H9 (cell line): ENCODE results near the gene MINDY2. TPM values are rescaled to one million over a fixed set of nuclear protein-coding genes. Genes with fewer than 3 reads are reported as not detected.

Source experiments
- DNase-seq: peaks from one replicate; pipeline ENCODE4 v3.0.0-alpha.2; 2017
- H2AFZ ChIP-seq: one replicate; pipeline ENCODE4 v1.6.1; 2013; ENCODE audit warnings: mild to moderate bottlenecking, low read length, control low read depth, moderate library complexity
- H2AK5ac ChIP-seq: 2 replicates; pipeline ENCODE4 v1.6.1; 2013; ENCODE audit warnings: low read length, control low read depth, mixed read lengths; ENCODE audit not compliant: insufficient read length
- H2BK120ac ChIP-seq: one replicate; pipeline ENCODE4 v1.6.1; 2013; ENCODE audit warnings: low read depth, mild to moderate bottlenecking, low read length, control low read depth, inconsistent platforms; ENCODE audit not compliant: poor library complexity, severe bottlenecking
- H2BK12ac ChIP-seq: 2 replicates; pipeline ENCODE4 v1.6.1; 2013; ENCODE audit warnings: low read length, control low read depth, mixed read lengths, low read depth; ENCODE audit not compliant: insufficient read length
- H2BK15ac ChIP-seq: 2 replicates; pipeline ENCODE4 v1.6.1; 2013; ENCODE audit warnings: low read depth, low read length, control low read depth
- H2BK20ac ChIP-seq: one replicate; pipeline ENCODE4 v1.6.1; 2013; ENCODE audit warnings: low read depth, mild to moderate bottlenecking, low read length, control low read depth, inconsistent platforms; ENCODE audit not compliant: poor library complexity, severe bottlenecking
- H2BK5ac ChIP-seq: 2 replicates; pipeline ENCODE4 v1.6.1; 2013; ENCODE audit warnings: low read length, control low read depth, mixed read lengths; ENCODE audit not compliant: insufficient read length
- H3K14ac ChIP-seq: 2 replicates; pipeline ENCODE4 v1.6.1; 2013; ENCODE audit warnings: low read length, control low read depth; ENCODE audit not compliant: insufficient read depth
- H3K18ac ChIP-seq: 2 replicates; pipeline ENCODE4 v1.6.1; 2013; ENCODE audit warnings: low read depth, mild to moderate bottlenecking, mixed read lengths, low read length, control low read depth; ENCODE audit not compliant: insufficient read length
- H3K23ac ChIP-seq: 2 replicates; pipeline ENCODE4 v1.6.1; 2013; ENCODE audit warnings: low read length, control low read depth, mixed read lengths, low read depth; ENCODE audit not compliant: insufficient read length
- H3K23me2 ChIP-seq: 2 replicates; pipeline ENCODE4 v1.6.1; 2013; ENCODE audit warnings: low read depth, mild to moderate bottlenecking, mixed read lengths, low read length, control low read depth; ENCODE audit not compliant: insufficient read length, poor library complexity, severe bottlenecking
- H3K27ac ChIP-seq: 2 replicates; pipeline ENCODE4 v1.5.1; 2013; ENCODE audit warnings: low read length, control low read depth, mixed read lengths, low read depth; ENCODE audit not compliant: insufficient read length
- H3K27me3 ChIP-seq: 2 replicates; pipeline ENCODE4 v1.6.1; 2013; ENCODE audit warnings: low read length, control low read depth, inconsistent platforms; ENCODE audit not compliant: insufficient read depth
- H3K4ac ChIP-seq: 2 replicates; pipeline ENCODE4 v1.6.1; 2013; ENCODE audit warnings: low read depth, mild to moderate bottlenecking, control low read depth, inconsistent platforms, low read length, moderate library complexity
- H3K4me1 ChIP-seq: 2 replicates; pipeline ENCODE4 v1.6.1; 2013; ENCODE audit warnings: low read length, control low read depth, inconsistent platforms; ENCODE audit not compliant: insufficient read depth
- H3K4me2 ChIP-seq: 2 replicates; pipeline ENCODE4 v1.6.1; 2013; ENCODE audit warnings: low read length, control low read depth, mixed read lengths; ENCODE audit not compliant: insufficient read length, insufficient read depth
- H3K56ac ChIP-seq: 2 replicates; pipeline ENCODE4 v1.6.1; 2013; ENCODE audit warnings: low read depth, mild to moderate bottlenecking, mixed read lengths, low read length, control low read depth; ENCODE audit not compliant: insufficient read length
- H3K79me1 ChIP-seq: 2 replicates; pipeline ENCODE4 v1.6.1; 2013; ENCODE audit warnings: low read depth, mild to moderate bottlenecking, moderate library complexity, low read length, control low read depth, inconsistent platforms; ENCODE audit not compliant: insufficient read depth, poor library complexity, severe bottlenecking
- H3K79me2 ChIP-seq: 2 replicates; pipeline ENCODE4 v1.6.1; 2013; ENCODE audit warnings: low read length, control low read depth, inconsistent platforms; ENCODE audit not compliant: insufficient read depth
- H3K9ac ChIP-seq: 2 replicates; pipeline ENCODE4 v1.6.1; 2013; ENCODE audit warnings: low read length, control low read depth, mixed read lengths; ENCODE audit not compliant: insufficient read length; ENCODE audit errors: extremely low read depth
- H3K9me3 ChIP-seq: one replicate; pipeline ENCODE4 v1.6.1; 2013; ENCODE audit warnings: low read depth, low read length, inconsistent platforms; ENCODE audit not compliant: control insufficient read depth
- H3T11ph ChIP-seq: one replicate; pipeline ENCODE4 v1.6.1; 2013; ENCODE audit warnings: mild to moderate bottlenecking, low read length, control low read depth, inconsistent platforms
- H4K20me1 ChIP-seq: one replicate; pipeline ENCODE4 v1.6.1; 2013; ENCODE audit not compliant: control insufficient read depth, insufficient read length, insufficient read depth
- H4K5ac ChIP-seq: 2 replicates; pipeline ENCODE4 v1.6.1; 2013; ENCODE audit warnings: low read depth, mild to moderate bottlenecking, mixed read lengths, low read length, control low read depth; ENCODE audit not compliant: insufficient read length
- H4K8ac ChIP-seq: replicated peaks from 2 replicates; pipeline ENCODE4 v1.6.1; 2013; ENCODE audit warnings: low read length, control low read depth, mixed read lengths, low read depth; ENCODE audit not compliant: insufficient read length
- H4K91ac ChIP-seq: 2 replicates; pipeline ENCODE4 v1.6.1; 2013; ENCODE audit warnings: low read depth, mild to moderate bottlenecking, moderate library complexity, mixed read lengths, low read length, control low read depth; ENCODE audit not compliant: insufficient read length
- H3K27ac Mint-ChIP-seq, 3 experiments: 2 replicates in 2 of 3; 3 replicates in 1 of 3; pipeline ENCODE4 v1.8.0; 2020 to 2021; ENCODE audit warnings: mixed read lengths in 3 of 3, mild to moderate bottlenecking in 1 of 3, moderate library complexity in 1 of 3
- H3K27me3 Mint-ChIP-seq: 2 replicates; pipeline ENCODE4 v1.8.0; 2021; ENCODE audit warnings: low read depth, mild to moderate bottlenecking, moderate library complexity, mixed read lengths
- H3K36me3 Mint-ChIP-seq, 3 experiments: 2 replicates in 2 of 3; 3 replicates in 1 of 3; pipeline ENCODE4 v1.8.0; 2020 to 2021; ENCODE audit warnings: low read depth in 3 of 3, mixed read lengths in 3 of 3; ENCODE audit not compliant: insufficient read depth in 1 of 3
- H3K4me1 Mint-ChIP-seq, 2 experiments: 2 replicates each; pipeline ENCODE4 v1.8.0; 2020; ENCODE audit warnings: mixed read lengths in 2 of 2
- H3K4me3 Mint-ChIP-seq, 2 experiments: 2 replicates in 1 of 2; 3 replicates in 1 of 2; pipeline ENCODE4 v1.8.0; 2020 to 2021; ENCODE audit warnings: mild to moderate bottlenecking in 2 of 2, mixed read lengths in 2 of 2, moderate library complexity in 1 of 2
- H3K9me3 Mint-ChIP-seq, 2 experiments: 2 replicates in 1 of 2; 3 replicates in 1 of 2; pipeline ENCODE4 v1.8.0; 2020; ENCODE audit warnings: mild to moderate bottlenecking in 2 of 2, mixed read lengths in 2 of 2, moderate library complexity in 1 of 2
- WGBS: extraction: QIAGEN DNeasy Blood & Tissue Kit; methylation state at CpG from one replicate; pipeline ENCODE4 v1.1.7; 2013; ENCODE audit warnings: missing lambda C conversion rate, low lambda C conversion rate, mixed read lengths; ENCODE audit not compliant: insufficient read length; ENCODE audit errors: extremely low coverage; 5-methylcytosine and 5-hydroxymethylcytosine counted together
- total RNA-seq: library from RNA; stranded (reverse); gene quantifications from 2 replicates; pipeline ENCODE4 v1.2.1, GENCODE V29; 2021
- TF ChIP-seq, protein P1 (sequence below): fragments of 200-600 bp; sonication (generic); conservative IDR thresholded peaks from 3 replicates; pipeline ENCODE4 v1.8.0; 2021; ENCODE audit warnings: antibody characterized with exemption, mild to moderate bottlenecking

Gene MINDY2
- total RNA-seq, 1 experiment from 2014 or later = 32.3 TPM

- H3K4ac ChIP-seq = no peak overlapping the region
- H3K9me3 ChIP-seq = no peaks in the 10 kb centered on the region
- H4K8ac ChIP-seq = no peak overlapping the region
Observed at GRCh38 chr15:58773024-58773423, 1.9 kb downstream of the MINDY2 start.

More at GRCh38 chr15:58773024-58773423, 1.9 kb downstream of the MINDY2 start:
- Mint-ChIP-seq H3K4me3 (no peak overlapping the region; a peak in 2 of 5 replicates), H3K9me3 (no peaks in the 10 kb centered on the region), H3K4me1 (peaks cover 16 to 19% of the 10 kb centered on the region in 2 experiments), H3K36me3 (no peaks in the 10 kb centered on the region), H3K27me3 (no peaks in the 10 kb centered on the region), H3K27ac (no peak overlapping the region)
- Histone ChIP-seq H4K91ac (no peak overlapping the region), H3T11ph (no peak overlapping the region), H3K23me2 (peaks cover 4% of the 10 kb centered on the region), H3K79me2 (peaks cover 9% of the 10 kb centered on the region; the same call in 1 of the 2 replicates), H2AFZ (no peak overlapping the region), H2BK15ac (no peak overlapping the region), H4K20me1 (no peaks in the 10 kb centered on the region), H2BK12ac (no peak overlapping the region), H3K14ac (no peak overlapping the region), H3K4me2 (peak overlapping the region; percentile 52), H3K27me3 (no peaks in the 10 kb centered on the region), H3K27ac (no peak overlapping the region), H2BK20ac (no peak overlapping the region), H3K18ac (no peak overlapping the region), H3K4me1 (no peaks in the 10 kb centered on the region), H2BK5ac (no peak overlapping the region), H3K9ac (no peak overlapping the region), H3K79me1 (no peaks in the 10 kb centered on the region), H2AK5ac (no peak overlapping the region), H4K5ac (no peak overlapping the region), H3K56ac (no peak overlapping the region), H2BK120ac (no peak overlapping the region), H3K23ac (no peak overlapping the region)
- DNase-seq = no peak
- TF ChIP-seq, protein P1, sequence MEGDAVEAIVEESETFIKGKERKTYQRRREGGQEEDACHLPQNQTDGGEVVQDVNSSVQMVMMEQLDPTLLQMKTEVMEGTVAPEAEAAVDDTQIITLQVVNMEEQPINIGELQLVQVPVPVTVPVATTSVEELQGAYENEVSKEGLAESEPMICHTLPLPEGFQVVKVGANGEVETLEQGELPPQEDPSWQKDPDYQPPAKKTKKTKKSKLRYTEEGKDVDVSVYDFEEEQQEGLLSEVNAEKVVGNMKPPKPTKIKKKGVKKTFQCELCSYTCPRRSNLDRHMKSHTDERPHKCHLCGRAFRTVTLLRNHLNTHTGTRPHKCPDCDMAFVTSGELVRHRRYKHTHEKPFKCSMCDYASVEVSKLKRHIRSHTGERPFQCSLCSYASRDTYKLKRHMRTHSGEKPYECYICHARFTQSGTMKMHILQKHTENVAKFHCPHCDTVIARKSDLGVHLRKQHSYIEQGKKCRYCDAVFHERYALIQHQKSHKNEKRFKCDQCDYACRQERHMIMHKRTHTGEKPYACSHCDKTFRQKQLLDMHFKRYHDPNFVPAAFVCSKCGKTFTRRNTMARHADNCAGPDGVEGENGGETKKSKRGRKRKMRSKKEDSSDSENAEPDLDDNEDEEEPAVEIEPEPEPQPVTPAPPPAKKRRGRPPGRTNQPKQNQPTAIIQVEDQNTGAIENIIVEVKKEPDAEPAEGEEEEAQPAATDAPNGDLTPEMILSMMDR = no peak
- WGBS = no CpG with 5 or more reads among the region's 4 CpGs
